Posterior cingulate gyrus (tissue), 11 donors: ENCODE results near the gene TRAPPC3L.

Experiments used
- DNase-seq, 10 donors: peaks; one replicate each; pipeline versions ENCODE4 v3.0.0 to v3.0.0-alpha.2; 2020 to 2021; ENCODE audit warnings: mixed read lengths in 3 of 10
- intact Hi-C: fragments of 100-400 bp; cut with DNase I; formaldehyde crosslinking; loops from one replicate; pipeline ENCODE4 v1.15.1; 2023

Gene TRAPPC3L

GRCh38 chr6:116545651-116546050 is at the start of gene TRAPPC3L:
Gene TRAPPC3L, minus strand, starts transcription at chr6:116545684. Its CDS starts 170 bp downstream, at chr6:116545514.
- DNase-seq: no peak
- intact Hi-C loops: no loop called here

GRCh38 chr6:116595247-116595646 is 49.8 kb upstream of the TRAPPC3L start:
- intact Hi-C loops: no loop called here

DNA sequence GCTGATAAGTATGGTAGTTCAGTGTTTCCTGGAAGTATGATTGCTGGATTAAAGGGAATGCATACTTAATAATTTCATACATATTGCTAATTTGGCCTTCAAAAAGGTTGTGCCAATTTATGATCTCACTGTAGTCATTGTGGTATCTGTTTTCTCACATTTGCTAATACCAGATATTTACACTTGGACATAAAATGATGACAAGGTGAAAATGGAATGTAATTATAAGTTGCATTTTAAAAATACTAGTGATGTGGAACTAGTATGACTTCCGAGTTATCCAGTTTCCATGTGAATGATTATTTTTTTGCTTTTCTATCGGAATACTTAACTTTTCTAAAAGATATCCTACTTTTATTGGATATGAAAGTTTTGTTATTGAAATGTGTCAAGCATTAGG is 41.3 kb upstream of the TRAPPC3L start:
- no peak for DNase-seq
- intact Hi-C loops: no loop called here

More at GRCh38 chr6:116595247-116595646, 49.8 kb upstream of the TRAPPC3L start:
- no peak for DNase-seq

DNA sequence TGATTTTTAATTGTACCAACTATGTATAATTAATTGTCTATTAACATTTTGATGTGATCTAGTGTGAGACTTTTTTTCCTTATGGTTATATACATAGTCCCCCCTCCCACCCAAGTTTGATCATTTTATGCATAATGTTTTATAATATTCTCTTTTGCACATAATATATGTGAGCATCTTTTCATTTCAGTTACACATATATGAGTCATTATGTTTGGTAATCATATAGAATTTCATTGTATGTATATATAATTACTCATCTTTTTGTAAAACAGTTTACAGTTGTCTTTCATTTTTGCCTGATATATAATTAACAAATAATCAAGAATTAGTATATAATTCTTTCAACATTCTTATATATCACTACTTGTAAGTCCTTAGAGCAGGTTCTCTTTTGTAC is 40.8 kb upstream of the TRAPPC3L start:
- intact Hi-C loops: no loop called here
- no peak for DNase-seq

- intact Hi-C loops: no loop called here
- no peak for DNase-seq
These were observed 34.7 kb upstream of the TRAPPC3L start for GRCh38 chr6:116580198-116580597.

- intact Hi-C loops: no loop called here
- no peak for DNase-seq
These were observed 33.7 kb upstream of the TRAPPC3L start for GRCh38 chr6:116579143-116579542.

DNA sequence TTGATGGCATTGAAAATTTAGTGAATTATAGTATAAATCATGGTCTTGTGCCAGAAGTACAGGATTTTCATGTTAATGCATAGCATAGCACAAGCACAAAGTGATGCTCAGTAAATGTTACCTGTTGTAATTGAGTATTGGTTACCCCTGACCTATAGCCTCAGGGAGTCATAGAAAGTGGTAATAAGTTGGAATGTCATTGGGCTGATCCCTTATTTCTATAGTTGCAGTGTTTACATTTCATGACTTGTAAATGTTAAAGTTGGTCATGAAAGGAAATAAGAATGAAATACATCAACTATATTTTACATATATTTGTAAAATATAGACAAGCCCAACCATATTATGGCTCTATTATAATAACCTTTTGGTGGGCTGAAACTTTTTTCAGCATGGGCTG is 32.9 kb upstream of the TRAPPC3L start:
- intact Hi-C loops: no loop called here
- no peak for DNase-seq

DNA sequence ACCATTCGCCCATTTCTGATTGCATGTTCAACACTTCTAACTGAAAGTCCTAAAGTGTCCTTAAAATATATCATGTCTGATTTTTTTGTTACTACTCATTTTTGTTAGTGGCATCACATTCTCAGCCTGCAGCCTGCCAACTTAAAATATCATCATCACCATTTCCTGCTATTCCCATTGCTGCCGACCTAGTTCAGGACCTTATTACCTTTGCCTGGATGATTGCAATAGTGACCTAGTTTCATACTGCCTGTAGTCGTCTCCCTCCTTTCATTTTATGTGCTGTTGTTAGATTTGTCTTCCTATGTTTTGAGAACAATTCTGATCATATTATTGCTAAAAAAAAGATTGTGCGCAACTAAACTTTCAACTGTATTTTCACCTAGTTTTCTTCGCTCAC is 32.0 kb upstream of the TRAPPC3L start:
- no peak for DNase-seq
- intact Hi-C loops: no loop called here

DNA sequence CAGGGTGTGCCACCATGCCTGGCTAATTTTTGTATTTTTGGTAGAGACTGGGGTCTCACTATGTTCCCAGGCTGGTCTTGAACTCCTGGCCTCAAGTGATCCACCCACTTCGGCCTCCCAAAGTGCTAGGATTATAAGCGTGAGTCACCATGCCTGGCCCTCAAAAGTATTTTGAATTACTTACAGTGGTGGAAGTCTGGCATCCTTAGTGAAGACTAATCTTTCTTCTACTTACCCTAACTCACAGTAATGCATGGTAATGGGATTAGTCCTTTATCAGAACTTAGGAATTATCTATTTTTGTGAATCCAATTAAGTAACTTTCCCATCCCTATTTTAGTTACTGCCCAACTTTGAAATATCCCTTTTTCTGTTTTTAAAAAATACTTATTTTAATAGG is 29.7 kb upstream of the TRAPPC3L start:
- DNase-seq: no peak
- intact Hi-C loops: no loop called here

- intact Hi-C loops: loop anchor here (5.0 kb wide), 1 partner anchor 355 kb away; no protein-coding TSS in a partner anchor
- peak in 3 of 10 donors; percentile 6 to 77 (median 44) for DNase-seq
These were observed 26.7 kb upstream of the TRAPPC3L start for GRCh38 chr6:116572162-116572561.

DNA sequence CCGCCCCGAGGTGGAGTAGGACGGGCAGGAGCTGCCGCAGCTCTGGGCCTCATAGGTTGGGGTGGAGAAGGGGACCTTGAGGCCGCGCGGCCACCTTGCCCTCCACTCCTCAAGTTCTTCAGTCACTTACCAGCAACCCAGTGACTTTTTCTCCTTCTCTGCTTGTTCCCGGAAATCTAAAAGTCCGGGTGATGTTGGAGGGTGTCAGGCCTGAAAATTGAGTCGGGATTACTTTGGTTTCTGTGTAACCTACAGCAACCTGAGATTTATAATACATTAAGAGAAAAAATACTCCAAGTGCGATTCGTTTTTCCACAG is 26.2 kb upstream of the TRAPPC3L start:
- intact Hi-C loops: loop anchor here (1.0 to 5.0 kb wide), 3 partner anchors 45 to 354 kb away; partner anchors contain the start of genes RSPH4A and TSPYL1
- no peak for DNase-seq

DNA sequence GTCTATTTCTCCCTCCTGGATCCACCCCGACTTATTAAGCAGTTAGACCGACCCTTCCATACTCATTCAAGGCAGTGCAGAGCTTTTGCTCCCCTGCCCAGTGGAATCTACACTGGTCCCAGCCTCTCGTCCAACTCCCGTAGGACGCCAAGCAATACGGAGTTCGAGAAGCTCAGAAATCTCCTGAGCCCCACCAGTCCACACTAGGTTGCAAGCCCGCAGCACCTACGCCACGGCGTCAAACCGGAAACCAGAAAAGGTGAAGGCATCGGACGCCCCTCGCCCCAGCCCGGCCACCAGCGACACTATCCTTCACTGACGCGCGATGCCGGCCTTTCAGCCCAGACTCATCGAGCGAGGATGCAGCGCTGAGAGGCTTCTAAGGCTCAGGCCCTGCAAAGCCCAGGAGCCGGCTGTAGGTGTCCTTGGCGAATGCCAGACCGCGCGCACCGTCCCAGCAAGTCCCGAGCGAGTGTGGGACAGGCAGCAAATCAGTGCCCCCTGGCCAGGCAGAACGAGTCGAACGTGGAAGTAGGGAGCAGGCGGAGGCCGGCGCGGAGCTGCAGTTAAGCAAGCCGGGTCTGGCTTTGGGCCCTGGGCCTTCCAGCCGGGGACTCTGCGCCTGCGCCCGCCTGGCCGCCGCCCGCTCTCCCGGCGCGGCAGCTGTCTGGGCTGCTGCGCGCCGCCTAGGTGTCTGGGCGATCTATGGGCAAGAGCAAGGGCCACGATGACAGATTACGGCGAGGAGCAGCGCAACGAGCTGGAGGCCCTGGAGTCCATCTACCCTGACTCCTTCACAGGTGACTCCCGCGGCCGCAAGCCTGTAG is 25.6 kb upstream of the TRAPPC3L start, which contains the start of gene RWDD1:
TSS of gene RWDD1 (plus strand) at position 649 of the 827 bp plus-strand sequence. CDS start at position 728, 79 bp downstream.
- peak; percentile 98 to 100 (median 99) for DNase-seq
- intact Hi-C loops: loop anchor here (1.0 to 5.0 kb wide), 3 partner anchors 46 to 354 kb away; partner anchors contain the start of genes RSPH4A and TSPYL1

DNA sequence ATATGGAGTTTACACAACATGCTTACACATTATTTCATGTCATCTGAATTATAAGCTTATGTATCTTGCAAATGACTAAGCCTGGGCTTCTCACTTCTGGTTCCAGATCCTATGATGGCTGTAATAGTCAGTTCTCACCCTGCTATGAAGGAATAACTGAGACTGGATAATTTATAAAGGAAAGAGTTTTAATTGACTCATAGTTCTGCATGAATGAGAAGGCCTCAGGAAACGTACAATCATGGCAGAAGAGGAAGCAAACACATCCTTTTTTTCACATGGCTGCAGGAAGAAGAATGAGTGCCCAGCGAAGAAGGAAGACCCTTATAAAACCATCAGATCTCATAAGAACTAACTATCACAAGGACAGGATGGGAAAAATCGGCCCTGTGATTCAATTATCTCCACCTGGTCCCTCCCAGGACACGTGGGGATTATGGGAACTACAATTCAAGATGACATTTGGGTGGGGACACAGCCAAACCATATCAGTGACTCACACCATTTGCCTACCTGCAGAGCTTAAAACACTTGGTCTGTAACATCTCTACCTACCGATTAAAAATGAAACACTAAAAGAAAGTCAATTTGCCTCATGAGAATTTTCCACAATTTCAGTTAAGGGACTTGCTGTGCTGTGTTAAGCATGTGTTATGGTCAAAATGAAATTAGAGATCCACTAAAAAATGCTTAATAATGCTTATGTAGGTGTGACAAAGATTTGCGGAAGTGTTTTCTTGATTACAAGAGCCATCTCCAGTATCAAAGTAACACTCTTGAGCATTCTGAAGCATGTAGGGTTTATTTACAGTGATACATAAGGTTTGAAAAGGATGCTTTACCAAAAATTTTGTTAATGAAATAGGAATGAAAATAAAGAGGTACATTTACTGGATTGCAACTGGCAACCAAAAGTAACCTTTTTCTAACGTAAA is 23.6 kb upstream of the TRAPPC3L start:
- no peak for DNase-seq
- intact Hi-C loops: no loop called here

DNA sequence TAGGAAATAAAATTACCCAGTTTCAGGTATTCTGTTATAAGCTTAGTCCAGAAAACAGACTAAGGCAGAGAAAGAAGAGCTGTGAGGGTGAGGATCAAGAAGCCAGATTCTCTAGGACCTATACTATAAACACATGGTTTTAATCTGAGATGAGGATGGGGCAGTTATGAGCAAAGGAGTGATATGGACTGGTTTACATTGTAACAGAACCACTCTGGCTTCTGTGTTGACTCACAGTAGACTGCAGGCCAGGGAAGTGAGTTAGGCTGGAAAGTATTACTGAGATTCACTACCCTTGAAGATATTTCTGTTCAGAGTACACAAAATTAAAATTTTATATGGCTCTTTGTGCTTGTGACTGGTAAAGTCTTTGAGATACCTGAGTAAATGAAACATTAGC is 22.6 kb upstream of the TRAPPC3L start:
- intact Hi-C loops: no loop called here
- DNase-seq: no peak

DNA sequence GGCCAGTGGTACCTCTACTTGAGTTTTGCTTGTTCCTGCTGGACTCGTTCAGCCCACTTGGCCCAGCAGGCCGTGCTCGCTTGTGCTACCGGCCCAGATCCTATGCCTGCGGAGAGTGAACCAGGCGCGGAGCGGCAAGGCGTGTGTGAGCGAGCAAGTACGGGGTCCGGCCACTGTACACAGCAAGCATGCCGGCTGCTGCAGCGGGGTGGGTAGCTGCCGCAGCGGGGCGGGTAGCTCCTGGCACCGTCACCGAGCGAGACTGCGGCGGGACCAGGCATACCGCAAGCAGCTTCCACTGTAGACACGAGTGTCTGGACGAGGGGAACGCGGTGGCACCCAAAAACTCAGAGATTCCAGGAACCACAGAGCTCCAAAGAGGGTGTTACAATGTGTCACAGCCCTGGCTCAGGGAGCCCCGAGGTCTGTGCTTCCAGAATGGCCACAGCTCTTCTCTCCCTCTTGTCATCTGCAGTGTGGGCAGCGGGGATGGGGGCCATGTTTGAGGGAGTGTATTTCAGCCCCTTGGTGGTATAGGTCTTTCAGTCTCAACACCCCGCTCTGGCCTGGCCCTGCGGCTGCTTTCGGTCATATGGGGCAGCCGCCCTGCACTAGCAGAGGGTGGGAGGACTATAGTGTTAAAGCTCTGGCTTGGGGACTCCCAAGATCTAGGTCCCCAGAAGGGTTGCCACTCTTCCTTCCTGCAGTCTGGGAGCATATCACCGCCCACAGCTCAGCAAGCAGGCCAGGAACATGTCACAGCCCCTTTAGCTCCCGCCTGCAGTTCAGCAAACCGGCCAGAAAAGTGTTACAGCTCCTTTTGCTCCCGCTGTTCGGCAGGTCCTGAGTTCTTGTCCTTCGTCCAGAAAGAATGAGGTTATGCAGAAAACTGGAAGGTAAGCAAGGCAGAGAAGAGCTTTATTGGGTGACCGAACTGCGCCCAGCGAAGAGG is 19.7 kb upstream of the TRAPPC3L start:
- peak; percentile 23 to 94 (median 48) for DNase-seq
- intact Hi-C loops: no loop called here

- DNase-seq: no peak
- intact Hi-C loops: no loop called here
These were observed 18.8 kb upstream of the TRAPPC3L start for GRCh38 chr6:116564311-116564710.

DNA sequence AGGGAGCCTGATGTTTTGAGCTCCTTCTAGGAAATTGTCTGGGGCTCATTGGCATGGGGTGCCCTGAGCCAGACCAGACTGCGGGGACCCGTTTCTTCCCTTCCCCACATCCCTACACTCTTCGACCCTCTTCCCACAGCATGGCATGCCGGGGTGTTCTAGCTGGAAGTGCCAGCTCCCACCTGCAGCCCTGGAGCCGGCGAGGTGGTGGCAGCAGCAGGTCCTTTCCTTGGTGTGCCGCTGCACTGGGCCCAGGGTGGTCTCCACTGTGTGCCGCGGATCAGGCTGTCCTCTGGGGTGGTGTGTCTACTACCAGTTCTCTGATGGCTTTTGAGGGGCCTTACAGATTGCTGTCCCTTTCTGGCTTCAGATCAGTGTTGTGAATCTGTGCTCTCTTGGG is 18.3 kb upstream of the TRAPPC3L start:
- peak in 2 of 10 donors; percentile 50 to 57 for DNase-seq
- intact Hi-C loops: no loop called here

- intact Hi-C loops: no loop called here
- no peak for DNase-seq
These were observed 17.1 kb upstream of the TRAPPC3L start for GRCh38 chr6:116562614-116563013.

DNA sequence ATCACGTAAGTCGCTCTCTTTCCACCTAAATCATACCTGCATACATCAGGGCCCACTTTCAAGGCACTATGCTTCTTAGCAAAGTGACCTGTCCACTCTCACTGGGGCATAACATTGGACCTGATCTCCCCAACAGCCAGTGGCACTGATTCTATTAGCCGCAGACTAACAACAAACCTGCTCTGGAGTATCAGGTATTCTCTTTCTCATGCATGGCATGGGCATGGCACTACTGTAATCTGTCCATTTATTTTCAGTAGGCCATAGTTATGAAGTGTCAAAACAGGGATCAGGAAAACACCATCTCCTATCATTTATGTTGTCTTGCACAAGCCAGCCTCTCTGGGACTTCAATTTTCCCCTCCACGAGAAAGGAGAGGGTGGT is 16.5 kb upstream of the TRAPPC3L start:
- intact Hi-C loops: no loop called here
- DNase-seq: no peak
